HG03520 (cell line): ENCODE measurements around the gene CEND1.

Experiments used
- ATAC-seq: cut with Tn5 transposase; IDR thresholded peaks from one replicate; pipeline ENCODE4 v1.9.1; 2021; ENCODE audit warnings: mild to moderate bottlenecking, moderate library complexity; ENCODE audit not compliant: unreplicated experiment

CEND1 gene

GRCh38 chr11:796565-797295, 6.8 kb upstream of the CEND1 start:
- no peak for ATAC-seq

- ATAC-seq: peak; percentile 31
These were observed 6.0 kb upstream of the CEND1 start for GRCh38 chr11:795634-796564.

- no peak for ATAC-seq
These were observed 5.1 kb upstream of the CEND1 start for GRCh38 chr11:794766-795633.

- no peak for ATAC-seq
These were observed 4.3 kb upstream of the CEND1 start for GRCh38 chr11:794013-794765.

GRCh38 chr11:793556-793955, 3.7 kb upstream of the CEND1 start:
- no peak for ATAC-seq

GRCh38 chr11:792873-793272, 3.0 kb upstream of the CEND1 start:
- no peak for ATAC-seq

GRCh38 chr11:792535-792821, 2.6 kb upstream of the CEND1 start:
- no peak for ATAC-seq

- no peak for ATAC-seq
These were observed 2.0 kb upstream of the CEND1 start for GRCh38 chr11:791658-792534.

GRCh38 chr11:790721-791564, 1.1 kb upstream of the CEND1 start:
- ATAC-seq: no peak

GRCh38 chr11:788953-789940, 643 bp downstream of the CEND1 start:
- ATAC-seq: no peak

- no peak for ATAC-seq
These were observed 1.8 kb downstream of the CEND1 start for GRCh38 chr11:788009-788640.

- no peak for ATAC-seq
These were observed 2.7 kb downstream of the CEND1 start for GRCh38 chr11:787084-787675.

- no peak for ATAC-seq
These were observed 3.4 kb downstream of the CEND1 start for GRCh38 chr11:786235-787083.

GRCh38 chr11:783581-784015, 6.3 kb downstream of the CEND1 start:
- no peak for ATAC-seq

- ATAC-seq: no peak
These were observed 7.4 kb downstream of the CEND1 start for GRCh38 chr11:782264-783174.
